Gastroesophageal sphincter (tissue), 3 donors: ENCODE results near the gene ZC3H18.

Experiments used
- EP300 ChIP-seq: sonication (generic); formaldehyde crosslinking; IDR thresholded peaks from one replicate; pipeline ENCODE4 v1.6.1; 2017; ENCODE audit warnings: antibody characterized with exemption, mild to moderate bottlenecking
- POLR2A ChIP-seq, 2 donors: fragments of 450-650 bp; IDR thresholded peaks; one replicate each; pipeline ENCODE4 v1.6.1; 2017; ENCODE audit warnings: antibody characterized with exemption in 2 of 2, mild to moderate bottlenecking in 2 of 2, moderate library complexity in 1 of 2
- POLR2AphosphoS5 ChIP-seq: sonication (generic); formaldehyde crosslinking; IDR thresholded peaks from one replicate; pipeline ENCODE4 v1.6.1; 2017; ENCODE audit warnings: antibody characterized with exemption
- TF ChIP-seq, protein P1 (sequence below), 4 experiments: fragments of 200-600 bp in 2 of 4; fragments of 450-650 bp in 2 of 4; sonication (generic) in 1 of 4; IDR thresholded peaks; one replicate each; pipeline ENCODE4 v1.5.1; 2017 to 2019; ENCODE audit warnings: antibody characterized with exemption in 4 of 4, mild to moderate bottlenecking in 2 of 4, moderate library complexity in 2 of 4

DNA sequence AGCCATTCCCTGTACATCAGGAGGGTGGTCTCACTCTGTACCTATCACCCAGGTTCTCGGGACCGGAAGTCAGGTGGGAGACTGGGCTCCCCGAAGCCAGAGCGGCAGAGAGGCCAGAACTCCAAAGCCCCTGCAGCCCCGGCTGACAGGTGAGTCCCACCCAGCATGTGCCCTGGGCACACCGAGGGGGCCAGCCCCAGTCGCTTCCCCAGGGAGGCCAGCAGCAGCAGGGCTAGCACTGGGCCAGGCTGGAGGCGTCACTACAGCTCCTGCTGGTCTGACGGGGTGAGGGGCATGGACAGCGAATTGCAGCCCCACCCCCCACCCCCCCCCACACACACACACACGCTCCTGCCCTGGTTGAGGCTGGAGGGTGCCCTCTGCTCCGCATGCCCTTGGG lies 60.2 kb downstream of the ZC3H18 start:
- TF ChIP-seq, protein P1, sequence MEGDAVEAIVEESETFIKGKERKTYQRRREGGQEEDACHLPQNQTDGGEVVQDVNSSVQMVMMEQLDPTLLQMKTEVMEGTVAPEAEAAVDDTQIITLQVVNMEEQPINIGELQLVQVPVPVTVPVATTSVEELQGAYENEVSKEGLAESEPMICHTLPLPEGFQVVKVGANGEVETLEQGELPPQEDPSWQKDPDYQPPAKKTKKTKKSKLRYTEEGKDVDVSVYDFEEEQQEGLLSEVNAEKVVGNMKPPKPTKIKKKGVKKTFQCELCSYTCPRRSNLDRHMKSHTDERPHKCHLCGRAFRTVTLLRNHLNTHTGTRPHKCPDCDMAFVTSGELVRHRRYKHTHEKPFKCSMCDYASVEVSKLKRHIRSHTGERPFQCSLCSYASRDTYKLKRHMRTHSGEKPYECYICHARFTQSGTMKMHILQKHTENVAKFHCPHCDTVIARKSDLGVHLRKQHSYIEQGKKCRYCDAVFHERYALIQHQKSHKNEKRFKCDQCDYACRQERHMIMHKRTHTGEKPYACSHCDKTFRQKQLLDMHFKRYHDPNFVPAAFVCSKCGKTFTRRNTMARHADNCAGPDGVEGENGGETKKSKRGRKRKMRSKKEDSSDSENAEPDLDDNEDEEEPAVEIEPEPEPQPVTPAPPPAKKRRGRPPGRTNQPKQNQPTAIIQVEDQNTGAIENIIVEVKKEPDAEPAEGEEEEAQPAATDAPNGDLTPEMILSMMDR (IDR thresholded peaks at IDR 0.05), result no peak
- no peak for TF ChIP-seq POLR2A (IDR thresholded peaks at IDR 0.05)
- TF ChIP-seq POLR2AphosphoS5, result no peak
- TF ChIP-seq EP300, result no peak
